ENCODE measurements around the gene WNT9A.
"Not testable (repeated sequence)": the region's sequence is repeated elsewhere in the genome, so short reads cannot be mapped to it uniquely, and the experiment has no call there.

The WNT9A gene

GRCh38 chr1:227883641-227884301 lies 64.0 kb downstream of the WNT9A start:
- no peak for DNase-seq

GRCh38 chr1:227883073-227883520 lies 64.6 kb downstream of the WNT9A start:
- no peak for DNase-seq

GRCh38 chr1:227880342-227880924 lies 67.3 kb downstream of the WNT9A start:
- DNase-seq: no peak

GRCh38 chr1:227877810-227878209 lies 69.9 kb downstream of the WNT9A start:
- DNase-seq: not testable (repeated sequence)

- not testable (repeated sequence) for DNase-seq
These were observed 75.8 kb downstream of the WNT9A start for GRCh38 chr1:227871892-227872291.

GRCh38 chr1:227870366-227870765 lies 77.4 kb downstream of the WNT9A start:
- DNase-seq: no peak

- DNase-seq: no peak
These were observed 77.9 kb downstream of the WNT9A start for GRCh38 chr1:227869851-227870305.

GRCh38 chr1:227869279-227869842 lies 78.4 kb downstream of the WNT9A start:
- DNase-seq: no peak

All from NCI-H1092 (cell line).